ENCODE measurements around the gene GNAZ. TPM values are rescaled to one million over a fixed set of nuclear protein-coding genes. Genes with fewer than 3 reads are reported as not detected.
"Not testable (repeated sequence)": the region's sequence is repeated elsewhere in the genome, so short reads cannot be mapped to it uniquely, and the experiment has no call there.

Gene GNAZ
- total and polyA plus RNA-seq, 11 donors: 1.1 to 13.9 (median 2.5) TPM

- TF ChIP-seq, protein P1, sequence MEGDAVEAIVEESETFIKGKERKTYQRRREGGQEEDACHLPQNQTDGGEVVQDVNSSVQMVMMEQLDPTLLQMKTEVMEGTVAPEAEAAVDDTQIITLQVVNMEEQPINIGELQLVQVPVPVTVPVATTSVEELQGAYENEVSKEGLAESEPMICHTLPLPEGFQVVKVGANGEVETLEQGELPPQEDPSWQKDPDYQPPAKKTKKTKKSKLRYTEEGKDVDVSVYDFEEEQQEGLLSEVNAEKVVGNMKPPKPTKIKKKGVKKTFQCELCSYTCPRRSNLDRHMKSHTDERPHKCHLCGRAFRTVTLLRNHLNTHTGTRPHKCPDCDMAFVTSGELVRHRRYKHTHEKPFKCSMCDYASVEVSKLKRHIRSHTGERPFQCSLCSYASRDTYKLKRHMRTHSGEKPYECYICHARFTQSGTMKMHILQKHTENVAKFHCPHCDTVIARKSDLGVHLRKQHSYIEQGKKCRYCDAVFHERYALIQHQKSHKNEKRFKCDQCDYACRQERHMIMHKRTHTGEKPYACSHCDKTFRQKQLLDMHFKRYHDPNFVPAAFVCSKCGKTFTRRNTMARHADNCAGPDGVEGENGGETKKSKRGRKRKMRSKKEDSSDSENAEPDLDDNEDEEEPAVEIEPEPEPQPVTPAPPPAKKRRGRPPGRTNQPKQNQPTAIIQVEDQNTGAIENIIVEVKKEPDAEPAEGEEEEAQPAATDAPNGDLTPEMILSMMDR (IDR thresholded peaks at IDR 0.05): no peak
- TF ChIP-seq POLR2A (IDR thresholded peaks at IDR 0.05): no peak
- Histone ChIP-seq H3K9me3 (no peaks in the 10 kb centered on the region), H3K4me3 (no peak overlapping the region), H3K36me3 (no peaks in the 10 kb centered on the region), H3K4me1 (peaks cover 0 to 10% (median 3%) of the 10 kb centered on the region in 12 donors), H3K27me3 (no peaks in the 10 kb centered on the region), H3K27ac (no peak overlapping the region)
- no peak for DNase-seq
- intact Hi-C loops (cut with DNase I): no loop called here
- ATAC-seq: no peak
- WGBS, 4 donors: 80 to 92% (median 82%) methylated on average over 6 of the region's 6 CpGs
These were observed 61.6 kb downstream of the GNAZ start for GRCh38 chr22:23131931-23132330.

- Histone ChIP-seq H3K4me3 (no peak overlapping the region), H3K36me3 (no peaks in the 10 kb centered on the region), H3K27ac (no peak overlapping the region), H3K9me3 (no peaks in the 10 kb centered on the region), H3K27me3 (no peaks in the 10 kb centered on the region), H3K4me1 (peaks cover 0 to 10% (median 4%) of the 10 kb centered on the region in 12 donors)
- DNase-seq: no peak
- intact Hi-C loops (cut with DNase I): no loop called here
- ATAC-seq: no peak
- TF ChIP-seq POLR2A (IDR thresholded peaks at IDR 0.05): no peak
- TF ChIP-seq, protein P1 (IDR thresholded peaks at IDR 0.05): no peak
- WGBS, 4 donors: 89 to 92% (median 90%) methylated on average over 10 of the region's 10 CpGs
These were observed 62.2 kb downstream of the GNAZ start for GRCh38 chr22:23132376-23133091.

GRCh38 chr22:23133922-23134321, 63.6 kb downstream of the GNAZ start:
- intact Hi-C loops (cut with DNase I): no loop called here
- Histone ChIP-seq H3K27me3 (no peaks in the 10 kb centered on the region), H3K27ac (no peak overlapping the region), H3K9me3 (no peaks in the 10 kb centered on the region), H3K36me3 (no peaks in the 10 kb centered on the region), H3K4me3 (no peak overlapping the region), H3K4me1 (peaks cover 0 to 17% (median 5%) of the 10 kb centered on the region in 12 donors)
- no peak for TF ChIP-seq POLR2A (IDR thresholded peaks at IDR 0.05)
- 90 to 92% (median 91%) methylated on average over 10 of the region's 10 CpGs for WGBS, 4 donors
- ATAC-seq: no peak
- DNase-seq: no peak

DNA sequence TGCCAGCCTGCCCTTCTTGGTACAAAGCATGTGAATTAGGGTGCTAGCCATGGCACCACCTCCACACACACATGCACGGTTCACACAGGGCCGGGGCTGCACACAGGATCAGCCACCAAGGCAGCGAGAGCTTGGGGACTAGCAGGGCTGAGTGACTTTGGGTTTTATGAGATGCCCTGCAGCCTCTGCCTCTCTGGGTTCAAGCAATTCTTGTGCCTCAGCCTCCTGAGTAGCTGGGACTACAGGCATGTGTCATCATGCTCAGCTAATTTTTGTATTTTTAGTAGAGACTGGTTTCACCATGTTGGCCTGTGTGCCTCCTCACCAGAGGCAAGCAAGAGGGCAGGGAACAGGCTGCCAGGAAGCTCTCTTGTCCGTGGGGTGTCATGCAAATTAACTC, 66.7 kb downstream of the GNAZ start:
- ATAC-seq; H3K4me3 ChIP-seq; DNase-seq; H3K36me3 ChIP-seq; H3K9me3 ChIP-seq; H3K27me3 ChIP-seq; intact Hi-C loops (cut with DNase I): not testable (repeated sequence)
- peak overlapping the region in 1 of 12 donors; percentile 61 for H3K27ac ChIP-seq
- peaks cover 0 to 24% (median 10%) of the 10 kb centered on the region in 12 donors for H3K4me1 ChIP-seq
- WGBS, 4 donors: 80 to 88% (median 84%) methylated on average over 3 to 4 of the region's 4 CpGs

DNA sequence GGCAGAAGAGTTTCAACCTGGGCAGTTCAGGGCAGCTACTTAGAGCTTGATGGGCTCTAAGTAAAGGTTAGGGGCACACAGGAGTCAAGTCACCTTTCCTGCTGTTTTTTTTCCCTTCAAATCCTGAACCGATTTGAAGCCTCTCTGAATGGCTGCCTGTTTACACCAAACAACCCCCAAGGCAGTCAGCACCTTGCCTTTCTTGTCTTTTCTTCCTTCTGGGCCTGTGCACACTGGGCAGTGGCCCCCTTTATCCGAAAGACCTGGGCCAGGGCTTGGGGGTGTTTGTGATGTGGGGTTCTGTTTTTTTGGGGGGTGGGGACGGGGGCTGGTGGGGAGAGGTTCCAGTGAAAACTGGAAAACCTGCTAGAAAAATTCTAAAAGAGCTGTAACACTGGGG, 67.1 kb downstream of the GNAZ start:
- Histone ChIP-seq H3K9me3 (no peaks in the 10 kb centered on the region), H3K36me3 (no peaks in the 10 kb centered on the region), H3K4me1 (peaks cover 0 to 29% (median 14%) of the 10 kb centered on the region in 12 donors), H3K27me3 (no peaks in the 10 kb centered on the region), H3K27ac (peak overlapping the region in 1 of 12 donors; percentile 61), H3K4me3 (no peak overlapping the region)
- no peak for TF ChIP-seq POLR2A (IDR thresholded peaks at IDR 0.05)
- TF ChIP-seq, protein P1 (IDR thresholded peaks at IDR 0.05): no peak
- WGBS, 4 donors: 55 to 72% (median 65%) methylated on average over 3 of the region's 3 CpGs
- no peak for DNase-seq
- no peak for ATAC-seq
- intact Hi-C loops (cut with DNase I): no loop called here
